Measurements from ENCODE around the gene OGN. TPM values are rescaled to one million over a fixed set of nuclear protein-coding genes. Genes with fewer than 3 reads are reported as not detected.
A peak's percentile ranks its signal among the peaks of the same experiment; 100 is the strongest.

OGN gene
- polyA plus RNA-seq, 12 donors = 448 to 897 (median 528) TPM; not detected in 1

DNA sequence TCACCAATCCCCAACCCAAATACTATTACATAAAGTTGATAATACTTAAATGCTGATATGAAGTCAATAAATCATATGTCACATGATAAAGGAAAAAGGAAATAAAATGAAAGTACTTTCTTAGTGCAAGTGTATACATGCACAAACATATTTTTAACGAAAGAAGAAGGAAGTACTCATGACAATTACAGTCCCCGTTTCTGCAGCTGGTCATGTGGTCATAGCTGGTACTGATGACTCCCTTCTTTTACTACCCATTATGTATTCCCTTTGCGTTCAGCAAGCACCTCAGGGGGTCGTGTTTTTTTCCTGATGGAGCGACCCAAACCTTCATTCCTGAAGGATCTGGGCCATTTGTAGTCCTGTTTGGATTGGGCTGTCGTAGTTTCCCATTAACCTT, 51.3 kb downstream of the OGN start:
- no peak for DNase-seq

DNA sequence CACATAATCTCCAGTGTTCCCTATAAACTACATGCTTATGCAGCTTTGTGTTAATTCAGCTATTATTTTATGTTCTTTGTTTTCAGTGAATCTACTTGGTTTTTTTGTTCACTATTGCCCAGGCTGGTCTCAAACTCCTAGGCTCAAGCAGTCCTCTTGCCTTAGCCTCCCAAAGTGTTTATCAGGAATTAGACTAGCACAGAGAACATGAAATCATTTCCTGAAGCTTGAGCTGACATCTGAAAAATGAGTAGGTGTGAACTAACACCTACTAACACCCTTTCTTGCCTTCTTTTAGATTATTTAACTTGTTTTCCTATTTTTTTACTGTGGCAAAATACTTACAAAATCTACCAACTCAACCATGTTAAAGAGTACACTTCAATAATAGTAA, 53.6 kb downstream of the OGN start:
- no peak for DNase-seq

- DNase-seq = peak; percentile 90
These were observed 54.3 kb downstream of the OGN start for GRCh38 chr9:92349771-92350739.

DNA sequence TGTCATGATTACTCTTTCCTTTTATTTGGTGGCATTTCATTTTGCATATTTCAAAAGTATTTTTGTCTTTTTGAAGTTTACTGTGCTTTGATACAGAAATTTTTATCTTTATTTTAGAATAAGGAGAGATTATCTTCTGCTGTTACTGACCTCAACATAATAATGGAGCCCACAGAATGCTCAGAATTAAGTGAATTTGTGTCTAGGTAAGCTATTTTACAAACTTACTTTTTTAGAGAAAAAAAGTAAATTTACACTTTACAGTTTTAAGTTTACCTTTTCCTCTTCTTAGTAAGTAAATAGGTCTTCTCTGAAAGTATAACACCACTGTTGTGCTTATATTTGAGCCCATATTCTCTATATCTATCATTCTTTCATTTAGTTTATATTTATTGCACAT, 58.8 kb downstream of the OGN start:
- DNase-seq = no peak

DNA sequence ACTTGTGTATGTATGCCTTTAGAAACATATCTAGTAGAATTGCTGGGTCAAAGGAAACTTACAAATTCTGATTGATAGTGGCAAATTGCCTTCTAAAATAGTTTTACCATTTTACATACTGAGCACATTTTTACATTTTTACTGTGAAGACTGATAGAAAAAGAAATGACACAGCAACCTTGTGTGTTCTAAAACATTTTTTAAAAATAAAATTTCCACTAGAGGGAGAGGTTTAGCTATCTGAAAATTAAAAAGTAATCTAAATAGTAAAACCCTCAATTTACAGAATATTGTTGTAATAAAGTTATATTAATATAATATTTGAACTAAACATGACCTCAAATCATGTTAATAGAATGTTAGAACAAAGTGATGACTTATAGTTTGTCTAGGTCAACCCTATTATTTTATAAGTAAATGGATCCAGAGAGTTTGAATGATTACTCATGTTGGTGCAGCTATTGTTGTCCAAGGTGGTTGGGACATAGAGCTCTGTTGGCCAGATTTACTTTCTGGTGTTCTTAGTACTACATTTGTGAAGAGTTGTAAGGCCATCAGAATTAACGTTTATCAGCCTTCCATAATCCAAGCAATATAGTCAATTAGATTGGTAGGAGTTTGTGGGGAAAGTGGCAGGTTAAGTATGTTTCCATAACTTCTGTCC, 61.4 kb downstream of the OGN start:
- DNase-seq = no peak

- no peak for DNase-seq
These were observed 62.8 kb downstream of the OGN start for GRCh38 chr9:92341578-92341977.

- no peak for DNase-seq
These were observed 71.1 kb downstream of the OGN start for GRCh38 chr9:92333282-92333634.

Other genes starting within 250 kb of the OGN start
- gene IARS1, start 110.9 kb downstream of the OGN start, polyA plus RNA-seq (ENCODE audit: insufficient read length in 12 of 12) = 10 to 100 TPM in 11 of 12 donors, not detected in 1; 40.2 to 79.6 (median 68.8) TPM
- 10 to 100 TPM in 11 of 12 donors, not detected in 1; 21.9 to 67.4 (median 25.2) TPM for gene NOL8, start 79.2 kb downstream of the OGN start, polyA plus RNA-seq (ENCODE audit: insufficient read length in 12 of 12)
- gene CENPP, start 78.6 kb downstream of the OGN start, polyA plus RNA-seq (ENCODE audit: insufficient read length in 12 of 12) = 1 to 10 TPM in 11 of 12 donors, not detected in 1; 2.2 to 8.2 (median 5.2) TPM
- gene OMD, start 19.9 kb upstream of the OGN start, polyA plus RNA-seq (ENCODE audit: insufficient read length in 12 of 12) = 1 to 10 TPM in 10 of 12 donors, not detected in 2; 3.2 to 7.5 (median 5.9) TPM
- gene ASPN, start 77.9 kb upstream of the OGN start, polyA plus RNA-seq (ENCODE audit: insufficient read length in 12 of 12) = 100 to 1,000 TPM in 11 of 12 donors, not detected in 1; 185 to 715 (median 339) TPM
- gene ECM2, start 131.4 kb upstream of the OGN start, polyA plus RNA-seq (ENCODE audit: insufficient read length in 12 of 12) = 10 to 100 TPM in 11 of 12 donors, not detected in 1; 16.0 to 40.5 (median 26.4) TPM